Measurements from ENCODE around the gene MDGA2.
A peak's percentile ranks its signal among the peaks of the same experiment; 100 is the strongest.

MDGA2 gene

GRCh38 chr14:47439953-47440352 lies 235.5 kb downstream of the MDGA2 start:
- no peak for TF ChIP-seq CTCF (conservative IDR thresholded peaks at IDR 0.05; ENCODE audit: control insufficient read depth, insufficient read depth, low read depth, low read length)
- DNase-seq (ENCODE audit: low read depth): no peak
- H3K4me3 ChIP-seq (ENCODE audit: control insufficient read depth, low read depth, low read length): no peak overlapping the region

GRCh38 chr14:47438650-47439140 lies 236.7 kb downstream of the MDGA2 start:
- TF ChIP-seq CTCF (conservative IDR thresholded peaks at IDR 0.05; ENCODE audit: control insufficient read depth, insufficient read depth, low read depth, low read length): no peak
- no peak overlapping the region for H3K4me3 ChIP-seq (ENCODE audit: control insufficient read depth, low read depth, low read length)
- peak; percentile 10 for DNase-seq (ENCODE audit: low read depth)

- H3K4me3 ChIP-seq (ENCODE audit: control insufficient read depth, low read depth, low read length): no peak overlapping the region
- no peak for DNase-seq (ENCODE audit: low read depth)
- TF ChIP-seq CTCF (conservative IDR thresholded peaks at IDR 0.05; ENCODE audit: control insufficient read depth, insufficient read depth, low read depth, low read length): no peak
Measured at GRCh38 chr14:47435331-47435965, 240.0 kb downstream of the MDGA2 start.

- no peak for DNase-seq (ENCODE audit: low read depth)
- no peak overlapping the region for H3K4me3 ChIP-seq (ENCODE audit: control insufficient read depth, low read depth, low read length)
- TF ChIP-seq CTCF (conservative IDR thresholded peaks at IDR 0.05; ENCODE audit: control insufficient read depth, insufficient read depth, low read depth, low read length): no peak
Measured at GRCh38 chr14:47427629-47428028, 247.8 kb downstream of the MDGA2 start.

- no peak for DNase-seq (ENCODE audit: low read depth)
- no peak overlapping the region for H3K4me3 ChIP-seq (ENCODE audit: control insufficient read depth, low read depth, low read length)
- no peak for TF ChIP-seq CTCF (conservative IDR thresholded peaks at IDR 0.05; ENCODE audit: control insufficient read depth, insufficient read depth, low read depth, low read length)
Measured at GRCh38 chr14:47425302-47425701, 250.1 kb downstream of the MDGA2 start.

GRCh38 chr14:47422191-47422590 lies 253.2 kb downstream of the MDGA2 start:
- no peak overlapping the region for H3K4me3 ChIP-seq (ENCODE audit: control insufficient read depth, low read depth, low read length)
- no peak for DNase-seq (ENCODE audit: low read depth)
- TF ChIP-seq CTCF (conservative IDR thresholded peaks at IDR 0.05; ENCODE audit: control insufficient read depth, insufficient read depth, low read depth, low read length): no peak
